ENCODE results near the gene ADSS1.

The ADSS1 gene

DNA sequence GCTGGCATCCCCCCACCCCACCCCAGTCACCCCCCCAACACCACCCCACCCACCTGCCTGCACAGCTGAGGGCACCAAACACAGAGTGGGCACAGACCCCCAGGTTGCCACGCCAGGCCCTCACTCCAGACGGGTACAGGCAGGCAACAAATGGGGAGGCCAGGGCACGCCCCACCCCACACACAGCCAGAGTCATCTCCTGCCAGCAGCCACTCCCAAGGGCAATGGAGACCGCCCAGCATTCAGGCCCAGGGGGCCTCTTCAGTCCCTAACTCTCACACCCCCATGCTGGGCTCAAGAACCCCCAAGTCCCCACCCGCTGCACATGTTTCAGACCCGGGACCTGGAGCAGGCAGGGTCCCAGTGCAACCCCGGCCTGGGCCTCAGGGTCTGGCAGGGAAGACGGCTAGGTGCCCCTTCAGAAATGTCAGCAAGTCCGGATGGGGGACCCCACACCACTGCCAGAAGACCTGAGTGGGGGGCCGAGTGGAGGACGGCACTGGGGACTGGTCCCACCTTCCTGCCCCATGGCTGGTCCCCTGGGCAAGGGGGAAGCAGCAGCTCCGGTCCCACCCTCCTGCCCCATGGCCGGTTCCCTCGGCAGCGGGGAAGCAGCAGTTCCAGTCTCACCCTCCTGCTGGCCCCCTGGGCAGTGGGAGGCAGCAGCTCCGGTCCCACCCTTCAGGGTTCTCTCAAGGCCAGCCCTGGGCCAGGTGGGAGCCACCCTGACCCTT lies 59.6 kb downstream of the ADSS1 start:
- Histone ChIP-seq H3K27ac (no peak overlapping the region), H3K4me3 (ENCODE audit: low read depth, low read length) (no peak overlapping the region), H3K27me3 (ENCODE audit: insufficient read depth, low read depth, severe bottlenecking) (no peaks in the 10 kb centered on the region), H3K36me3 (peaks cover 18% of the 10 kb centered on the region), H3K9me3 (ENCODE audit: severe bottlenecking) (no peaks in the 10 kb centered on the region)
- DNase-seq = no peak
- TF ChIP-seq, protein P1, sequence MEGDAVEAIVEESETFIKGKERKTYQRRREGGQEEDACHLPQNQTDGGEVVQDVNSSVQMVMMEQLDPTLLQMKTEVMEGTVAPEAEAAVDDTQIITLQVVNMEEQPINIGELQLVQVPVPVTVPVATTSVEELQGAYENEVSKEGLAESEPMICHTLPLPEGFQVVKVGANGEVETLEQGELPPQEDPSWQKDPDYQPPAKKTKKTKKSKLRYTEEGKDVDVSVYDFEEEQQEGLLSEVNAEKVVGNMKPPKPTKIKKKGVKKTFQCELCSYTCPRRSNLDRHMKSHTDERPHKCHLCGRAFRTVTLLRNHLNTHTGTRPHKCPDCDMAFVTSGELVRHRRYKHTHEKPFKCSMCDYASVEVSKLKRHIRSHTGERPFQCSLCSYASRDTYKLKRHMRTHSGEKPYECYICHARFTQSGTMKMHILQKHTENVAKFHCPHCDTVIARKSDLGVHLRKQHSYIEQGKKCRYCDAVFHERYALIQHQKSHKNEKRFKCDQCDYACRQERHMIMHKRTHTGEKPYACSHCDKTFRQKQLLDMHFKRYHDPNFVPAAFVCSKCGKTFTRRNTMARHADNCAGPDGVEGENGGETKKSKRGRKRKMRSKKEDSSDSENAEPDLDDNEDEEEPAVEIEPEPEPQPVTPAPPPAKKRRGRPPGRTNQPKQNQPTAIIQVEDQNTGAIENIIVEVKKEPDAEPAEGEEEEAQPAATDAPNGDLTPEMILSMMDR (IDR thresholded peaks at IDR 0.05; ENCODE audit: low read depth, low read length) = no peak

- TF ChIP-seq, protein P1 (IDR thresholded peaks at IDR 0.05; ENCODE audit: low read depth, low read length) = no peak
- peaks cover 14% of the 10 kb centered on the region for H3K36me3 ChIP-seq
- no peaks in the 10 kb centered on the region for H3K9me3 ChIP-seq (ENCODE audit: severe bottlenecking)
- no peak for DNase-seq
- no peaks in the 10 kb centered on the region for H3K27me3 ChIP-seq (ENCODE audit: insufficient read depth, low read depth, severe bottlenecking)
- no peak overlapping the region for H3K4me3 ChIP-seq (ENCODE audit: low read depth, low read length)
- no peak overlapping the region for H3K27ac ChIP-seq
Observed at GRCh38 chr14:104784218-104784568, 60.2 kb downstream of the ADSS1 start.

DNA sequence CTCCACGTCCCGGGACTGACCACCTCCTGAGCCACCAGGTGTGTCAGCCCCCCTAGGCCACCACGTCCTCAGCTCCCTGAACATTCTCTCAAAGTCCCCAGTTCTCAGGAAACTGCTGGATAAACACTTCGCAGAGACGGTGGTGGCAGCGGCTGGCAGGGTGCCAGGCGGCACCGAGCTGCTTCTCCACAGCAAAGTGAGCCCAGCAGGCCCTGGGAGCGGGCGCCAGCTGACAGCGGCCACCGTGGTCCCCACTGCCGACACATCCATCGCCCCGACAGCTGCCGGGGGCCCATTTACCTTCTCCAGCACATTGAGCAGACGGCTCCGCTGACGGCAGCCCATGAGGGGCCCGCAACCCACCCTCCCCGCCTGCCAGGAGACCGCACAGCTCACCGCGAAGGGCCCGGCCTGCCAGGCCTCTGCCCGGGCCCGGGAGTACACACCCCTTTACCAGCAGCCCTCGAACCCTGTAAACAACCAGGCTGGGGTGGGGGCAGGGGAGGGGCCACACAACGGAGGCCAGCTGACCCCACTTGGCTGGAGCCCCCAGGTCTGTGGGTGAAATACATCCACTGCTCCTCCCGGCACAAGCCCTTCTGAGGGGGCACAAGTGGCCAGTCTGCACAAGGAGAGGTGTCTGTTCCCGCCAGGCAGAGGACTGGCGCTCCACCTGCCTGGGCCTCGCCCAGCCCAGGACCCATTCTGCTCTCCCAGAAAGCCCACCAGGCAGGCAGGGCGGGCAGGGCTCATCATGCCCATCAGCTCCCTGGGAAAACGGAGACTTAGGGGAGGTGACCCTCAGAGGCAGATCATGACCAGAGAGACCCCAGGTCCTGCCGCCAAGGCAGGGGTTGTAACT lies 61.0 kb downstream of the ADSS1 start:
- Histone ChIP-seq H3K9me3 (ENCODE audit: severe bottlenecking) (no peaks in the 10 kb centered on the region), H3K36me3 (peaks cover 12% of the 10 kb centered on the region), H3K27ac (no peak overlapping the region), H3K4me3 (ENCODE audit: low read depth, low read length) (no peak overlapping the region), H3K27me3 (ENCODE audit: insufficient read depth, low read depth, severe bottlenecking) (no peaks in the 10 kb centered on the region)
- TF ChIP-seq, protein P1 (IDR thresholded peaks at IDR 0.05; ENCODE audit: low read depth, low read length) = no peak
- no peak for DNase-seq

DNA sequence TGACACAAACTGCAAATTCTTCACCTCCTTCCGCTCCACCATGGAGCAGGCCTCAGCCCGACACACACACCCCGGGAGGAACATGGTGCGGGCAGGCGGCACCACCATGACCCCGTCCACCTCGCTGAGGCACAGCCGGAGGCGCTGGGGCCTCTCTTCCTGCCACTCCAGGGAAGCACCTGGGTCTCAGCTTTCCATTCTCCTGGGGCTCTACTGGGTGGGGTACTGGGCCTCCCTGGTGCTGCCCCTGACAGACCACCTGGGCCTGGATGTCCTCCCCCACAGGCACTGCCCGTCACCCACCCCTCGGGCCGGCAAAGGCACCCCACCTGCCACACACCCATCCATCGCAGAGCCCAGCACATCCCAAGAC lies 61.7 kb downstream of the ADSS1 start:
- Histone ChIP-seq H3K27ac (no peak overlapping the region), H3K9me3 (ENCODE audit: severe bottlenecking) (no peaks in the 10 kb centered on the region), H3K4me3 (ENCODE audit: low read depth, low read length) (no peak overlapping the region), H3K27me3 (ENCODE audit: insufficient read depth, low read depth, severe bottlenecking) (no peaks in the 10 kb centered on the region), H3K36me3 (peaks cover 15% of the 10 kb centered on the region)
- TF ChIP-seq, protein P1 (IDR thresholded peaks at IDR 0.05; ENCODE audit: low read depth, low read length) = no peak
- no peak for DNase-seq

GRCh38 chr14:104786091-104786586 lies 62.1 kb downstream of the ADSS1 start:
- H3K27ac ChIP-seq = no peak overlapping the region
- no peaks in the 10 kb centered on the region for H3K9me3 ChIP-seq (ENCODE audit: severe bottlenecking)
- H3K27me3 ChIP-seq (ENCODE audit: insufficient read depth, low read depth, severe bottlenecking) = no peaks in the 10 kb centered on the region
- TF ChIP-seq, protein P1 (IDR thresholded peaks at IDR 0.05; ENCODE audit: low read depth, low read length) = no peak
- no peak for DNase-seq
- H3K4me3 ChIP-seq (ENCODE audit: low read depth, low read length) = no peak overlapping the region
- H3K36me3 ChIP-seq = peaks cover 19% of the 10 kb centered on the region

Data from WERI-Rb-1 (cell line).